Muscle layer of duodenum (tissue), 2 donors: ENCODE results near the gene PLVAP.

Source experiments
- H3K27ac ChIP-seq: one replicate; pipeline ENCODE4 v1.7.0; 2013; ENCODE audit warnings: mild to moderate bottlenecking, low read length
- H3K27me3 ChIP-seq: one replicate; pipeline ENCODE4 v1.7.0; 2013; ENCODE audit warnings: low read depth, mild to moderate bottlenecking, control low read depth, low read length
- H3K36me3 ChIP-seq, 2 donors: one replicate each; pipeline ENCODE4 v1.7.0; 2013; ENCODE audit warnings: low read length in 2 of 2, control low read depth in 1 of 2, mild to moderate bottlenecking in 1 of 2; ENCODE audit not compliant: insufficient read depth in 2 of 2, control insufficient read depth in 1 of 2
- H3K4me1 ChIP-seq, 2 donors: one replicate each; pipeline ENCODE4 v1.7.0; 2013; ENCODE audit warnings: low read length in 2 of 2, mild to moderate bottlenecking in 2 of 2, control low read depth in 1 of 2, moderate library complexity in 1 of 2; ENCODE audit not compliant: insufficient read depth in 2 of 2, control insufficient read depth in 1 of 2
- H3K4me3 ChIP-seq, 2 donors: one replicate each; pipeline ENCODE4 v1.7.0; 2013; ENCODE audit warnings: low read length in 2 of 2, low read depth in 1 of 2, mild to moderate bottlenecking in 1 of 2
- H3K9me3 ChIP-seq, 2 donors: one replicate each; pipeline ENCODE4 v1.7.0; 2013; ENCODE audit warnings: low read length in 2 of 2, control low read depth in 1 of 2, mild to moderate bottlenecking in 1 of 2; ENCODE audit not compliant: control insufficient read depth in 1 of 2
- donor health status: healthy.

PLVAP gene

DNA sequence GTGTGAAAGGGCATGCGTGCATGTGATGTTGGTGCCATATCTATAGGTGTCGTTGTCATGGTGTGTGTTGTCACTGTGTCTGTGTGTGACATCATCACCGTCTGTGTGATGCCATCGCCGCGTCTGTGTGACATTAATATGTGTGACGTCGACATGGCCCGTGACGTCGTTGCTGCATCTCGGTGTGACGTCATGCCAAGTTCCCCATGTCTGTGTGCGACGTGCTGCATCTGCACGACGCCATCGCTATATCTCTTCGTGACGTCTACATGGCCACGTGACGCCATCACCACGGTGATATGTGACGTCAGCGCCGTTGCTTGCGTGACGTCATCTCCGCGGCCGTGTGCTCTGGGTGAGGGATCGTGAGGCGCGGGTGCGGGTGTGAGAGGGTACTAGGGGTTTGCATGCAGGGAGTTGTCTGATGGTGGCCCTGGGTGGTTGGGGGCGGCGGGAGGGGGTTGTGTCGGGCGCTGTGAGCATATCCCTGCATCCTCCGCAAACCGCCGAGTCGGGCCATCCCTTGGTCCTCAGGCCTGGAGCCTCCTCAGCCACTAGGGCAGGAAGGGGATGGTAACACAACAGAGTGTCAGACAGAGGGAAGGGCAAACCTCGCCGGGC lies 25.2 kb downstream of the PLVAP start:
- H3K4me1 ChIP-seq, result peaks cover 1 to 18% of the 10 kb centered on the region in 2 donors
- no peak overlapping the region for H3K27ac ChIP-seq
- H3K27me3 ChIP-seq, result no peaks in the 10 kb centered on the region

DNA sequence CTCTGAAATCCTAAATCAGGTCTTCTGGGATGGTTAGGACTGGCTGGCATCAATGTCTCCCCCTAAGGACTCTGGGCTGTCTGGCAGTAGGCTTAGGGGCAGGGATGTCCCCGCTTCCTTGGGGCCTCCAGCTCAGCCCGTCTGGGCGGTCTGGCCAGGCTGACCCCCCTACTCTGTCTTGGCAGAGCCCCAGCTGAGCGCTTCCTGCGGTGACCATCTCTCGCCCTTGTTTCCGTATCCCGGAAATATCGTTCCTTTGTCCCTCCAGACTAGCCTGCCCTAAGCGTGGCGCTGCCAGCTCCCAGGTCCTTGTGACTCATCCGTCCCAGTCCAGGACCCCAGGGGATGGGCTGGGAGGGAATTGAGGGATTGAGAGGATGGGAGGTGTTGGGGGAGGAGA lies 28.4 kb downstream of the PLVAP start:
- Histone ChIP-seq H3K27ac (no peak overlapping the region), H3K27me3 (no peaks in the 10 kb centered on the region), H3K36me3 (no peaks in the 10 kb centered on the region), H3K4me1 (peaks cover 3 to 18% of the 10 kb centered on the region in 2 donors), H3K9me3 (no peaks in the 10 kb centered on the region), H3K4me3 (no peak overlapping the region)

More for the DNA sequence above, 25.2 kb downstream of the PLVAP start:
- Histone ChIP-seq H3K9me3 (no peaks in the 10 kb centered on the region), H3K36me3 (no peaks in the 10 kb centered on the region), H3K4me3 (no peak overlapping the region)

GRCh38 chr19:17347877-17348276 lies 29.3 kb downstream of the PLVAP start:
- no peaks in the 10 kb centered on the region for H3K36me3 ChIP-seq
- peak overlapping the region; percentile 21 for H3K27ac ChIP-seq
- H3K27me3 ChIP-seq, result no peaks in the 10 kb centered on the region
- no peaks in the 10 kb centered on the region for H3K9me3 ChIP-seq
- peaks cover 3 to 15% of the 10 kb centered on the region in 2 donors for H3K4me1 ChIP-seq
- no peak overlapping the region for H3K4me3 ChIP-seq

DNA sequence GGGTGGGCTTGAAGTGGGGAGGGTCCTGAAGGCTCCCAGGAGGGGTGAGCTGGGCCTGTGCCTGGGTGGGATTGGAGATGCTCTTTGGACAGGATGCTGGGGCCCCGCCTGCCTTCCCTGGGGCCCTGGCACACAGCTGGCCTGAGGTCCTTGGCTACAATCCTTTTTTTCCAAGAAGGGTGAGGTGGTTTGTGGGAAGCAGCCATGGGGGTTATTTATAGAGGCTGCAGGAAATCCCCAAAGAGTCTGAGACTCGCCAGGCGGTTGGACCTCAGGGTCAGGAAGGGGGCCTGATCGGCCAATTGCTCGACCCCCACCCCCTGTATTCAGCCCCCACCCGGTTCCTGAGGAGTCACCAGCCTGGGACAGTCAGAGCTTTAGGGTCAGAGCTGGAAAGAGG lies 29.8 kb downstream of the PLVAP start:
- no peaks in the 10 kb centered on the region for H3K36me3 ChIP-seq
- peak overlapping the region; percentile 21 for H3K27ac ChIP-seq
- no peak overlapping the region for H3K4me3 ChIP-seq
- H3K9me3 ChIP-seq, result no peaks in the 10 kb centered on the region
- H3K4me1 ChIP-seq, result peaks cover 3 to 15% of the 10 kb centered on the region in 2 donors
- no peaks in the 10 kb centered on the region for H3K27me3 ChIP-seq

- Histone ChIP-seq H3K27ac (no peak overlapping the region), H3K4me1 (peaks cover 3 to 15% of the 10 kb centered on the region in 2 donors)
Measured at GRCh38 chr19:17346109-17346671, 31.0 kb downstream of the PLVAP start.

DNA sequence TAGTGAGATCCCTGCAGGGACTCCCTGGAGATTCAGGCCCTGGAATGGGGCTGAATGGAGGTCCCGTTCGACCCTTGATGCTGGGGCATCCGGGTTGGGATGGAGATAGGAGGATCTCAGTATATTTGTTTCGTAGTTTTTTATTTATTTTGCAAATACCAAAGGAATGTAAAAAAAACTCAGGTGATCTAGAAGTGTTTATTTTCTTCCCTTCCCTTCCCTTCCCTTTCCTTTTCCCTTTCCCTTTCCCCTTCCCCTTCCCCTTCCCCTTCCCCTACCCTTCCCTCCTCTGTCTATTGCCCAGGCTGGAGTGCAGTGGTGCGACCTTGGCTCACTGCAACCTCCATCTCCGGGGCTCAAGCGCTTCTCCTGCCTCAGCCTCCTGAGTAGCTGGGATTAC lies 35.3 kb downstream of the PLVAP start:
- Histone ChIP-seq H3K4me1 (peaks cover under 1 to 12% of the 10 kb centered on the region in 2 donors), H3K9me3 (no peaks in the 10 kb centered on the region), H3K27me3 (no peaks in the 10 kb centered on the region), H3K36me3 (peaks cover 0 to 8% of the 10 kb centered on the region in 2 donors), H3K4me3 (no peak overlapping the region), H3K27ac (no peak overlapping the region)

More at GRCh38 chr19:17346109-17346671, 31.0 kb downstream of the PLVAP start:
- Histone ChIP-seq H3K9me3 (no peaks in the 10 kb centered on the region), H3K27me3 (no peaks in the 10 kb centered on the region), H3K36me3 (peaks cover 0 to 8% of the 10 kb centered on the region in 2 donors), H3K4me3 (no peak overlapping the region)

DNA sequence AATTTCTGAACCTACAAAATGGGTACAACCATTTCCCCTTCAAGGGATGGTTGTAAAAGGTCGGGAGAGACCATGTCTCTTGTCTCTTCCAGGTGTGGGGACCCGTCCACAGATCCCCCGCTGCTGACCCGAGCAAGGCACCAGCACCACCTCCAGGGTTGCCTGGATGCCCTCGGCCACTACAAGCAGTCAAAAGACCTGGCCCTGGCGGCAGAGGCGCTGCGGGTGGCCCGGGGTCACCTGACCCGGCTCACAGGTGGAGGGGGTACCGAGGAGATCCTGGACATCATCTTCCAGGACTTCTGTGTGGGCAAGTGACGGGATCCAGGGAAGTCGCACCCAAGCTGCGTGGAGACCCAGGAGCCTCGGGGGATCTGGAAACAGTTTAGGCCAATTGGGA lies 35.8 kb downstream of the PLVAP start:
- Histone ChIP-seq H3K36me3 (peaks cover 0 to 8% of the 10 kb centered on the region in 2 donors), H3K27me3 (no peaks in the 10 kb centered on the region), H3K4me1 (peaks cover 0 to 12% of the 10 kb centered on the region in 2 donors), H3K9me3 (no peaks in the 10 kb centered on the region), H3K27ac (no peak overlapping the region), H3K4me3 (no peak overlapping the region)

DNA sequence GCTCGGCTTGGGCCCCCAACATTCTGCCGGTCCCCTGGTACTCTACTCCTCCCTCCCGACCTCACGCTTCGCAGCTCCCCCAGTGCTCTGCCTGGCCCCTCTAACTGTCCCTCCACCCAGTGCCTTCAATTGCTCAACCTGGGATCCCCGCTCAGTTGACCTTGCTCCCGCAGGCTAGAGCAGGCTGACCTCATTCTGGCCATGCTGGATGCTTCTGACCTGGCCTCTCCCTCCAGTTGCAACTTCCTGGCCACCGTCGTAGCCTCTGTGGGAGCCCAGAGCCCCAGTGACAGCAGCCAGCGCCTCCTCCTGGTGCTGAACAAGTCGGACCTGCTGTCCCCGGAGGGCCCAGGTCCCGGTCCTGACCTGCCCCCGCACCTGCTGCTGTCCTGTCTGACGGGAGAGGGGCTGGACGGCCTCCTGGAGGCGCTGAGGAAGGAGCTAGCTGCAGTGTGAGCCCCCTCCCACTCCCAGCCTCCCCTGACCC lies 36.2 kb downstream of the PLVAP start:
- Histone ChIP-seq H3K36me3 (peaks cover 0 to 8% of the 10 kb centered on the region in 2 donors), H3K27ac (no peak overlapping the region), H3K4me1 (peaks cover 0 to 12% of the 10 kb centered on the region in 2 donors), H3K27me3 (no peaks in the 10 kb centered on the region), H3K4me3 (no peak overlapping the region), H3K9me3 (no peaks in the 10 kb centered on the region)

DNA sequence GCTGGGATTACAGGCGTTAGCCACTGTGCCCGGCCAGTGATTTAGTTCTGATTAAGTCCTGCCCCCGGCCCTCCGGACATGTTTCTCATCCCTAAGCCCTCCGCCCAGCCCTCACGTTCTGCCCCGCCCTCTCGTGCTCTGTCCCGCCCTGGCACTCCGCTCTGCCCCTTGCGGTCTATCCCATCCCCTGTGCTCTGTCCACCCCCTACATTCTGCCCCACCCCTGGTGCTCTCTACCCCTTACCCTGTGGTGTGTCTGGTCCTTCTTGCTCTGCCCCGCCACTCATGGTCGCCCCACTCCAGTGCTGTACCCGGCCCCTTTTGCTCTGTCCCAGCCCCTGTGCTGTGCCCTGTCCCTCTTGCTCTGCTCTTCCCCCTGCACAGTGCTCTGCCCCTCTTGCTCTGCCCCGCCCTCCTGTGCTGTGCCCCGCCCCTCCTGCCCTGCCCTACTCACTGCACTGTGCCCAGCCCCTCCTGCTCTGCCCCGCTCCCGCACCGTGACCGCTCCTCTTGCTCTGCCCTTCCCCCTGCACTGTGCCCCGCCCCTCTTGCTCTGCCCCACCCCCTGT lies 36.8 kb downstream of the PLVAP start:
- no peak overlapping the region for H3K4me3 ChIP-seq
- no peaks in the 10 kb centered on the region for H3K27me3 ChIP-seq

DNA sequence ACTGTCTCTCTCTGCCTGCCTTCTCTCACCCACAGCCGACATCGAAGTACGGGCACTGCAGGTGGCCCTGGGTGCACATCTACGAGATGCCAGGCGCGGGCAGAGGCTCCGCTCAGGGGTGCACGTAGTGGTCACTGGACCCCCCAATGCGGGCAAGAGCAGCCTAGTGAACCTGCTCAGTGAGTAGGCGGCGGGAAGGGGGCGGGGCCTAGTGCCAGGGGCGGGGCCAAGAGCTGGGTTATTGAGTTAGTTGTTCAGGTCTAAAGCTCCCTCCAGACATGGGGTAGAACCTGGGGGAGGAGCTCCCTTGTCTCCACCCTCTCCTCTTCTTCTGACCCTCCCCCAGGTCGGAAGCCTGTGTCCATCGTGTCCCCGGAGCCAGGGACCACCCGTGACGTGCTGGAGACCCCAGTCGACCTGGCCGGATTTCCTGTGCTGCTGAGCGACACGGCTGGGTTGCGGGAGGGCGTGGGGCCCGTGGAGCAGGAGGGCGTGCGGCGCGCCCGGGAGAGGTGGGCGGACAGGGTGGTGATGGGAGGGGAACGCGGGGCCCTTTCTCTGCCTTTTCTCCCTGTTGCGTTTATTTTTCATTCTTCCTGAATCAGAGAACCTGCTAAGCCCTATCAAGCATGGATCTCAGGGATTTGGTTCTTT lies 37.9 kb downstream of the PLVAP start:
- Histone ChIP-seq H3K9me3 (no peaks in the 10 kb centered on the region), H3K27ac (no peak overlapping the region)

More for the DNA sequence above, 36.8 kb downstream of the PLVAP start:
- no peak overlapping the region for H3K27ac ChIP-seq
- H3K36me3 ChIP-seq, result peaks cover 0 to 8% of the 10 kb centered on the region in 2 donors
- H3K9me3 ChIP-seq, result no peaks in the 10 kb centered on the region
- H3K4me1 ChIP-seq, result peaks cover 0 to 14% of the 10 kb centered on the region in 2 donors

GRCh38 chr19:17338433-17339078 lies 38.6 kb downstream of the PLVAP start:
- Histone ChIP-seq H3K9me3 (no peaks in the 10 kb centered on the region), H3K4me3 (peak overlapping the region; percentile 97 to 100), H3K4me1 (peaks cover 4 to 27% of the 10 kb centered on the region in 2 donors), H3K27me3 (no peaks in the 10 kb centered on the region), H3K27ac (no peak overlapping the region), H3K36me3 (peaks cover 0 to 8% of the 10 kb centered on the region in 2 donors)

More for the DNA sequence above, 37.9 kb downstream of the PLVAP start:
- peaks cover 0 to 8% of the 10 kb centered on the region in 2 donors for H3K36me3 ChIP-seq
- H3K4me3 ChIP-seq, result no peak overlapping the region
- peaks cover 4 to 21% of the 10 kb centered on the region in 2 donors for H3K4me1 ChIP-seq
- H3K27me3 ChIP-seq, result no peaks in the 10 kb centered on the region
